ENCODE data around the gene MEAK7.

MEAK7 gene, protein sequence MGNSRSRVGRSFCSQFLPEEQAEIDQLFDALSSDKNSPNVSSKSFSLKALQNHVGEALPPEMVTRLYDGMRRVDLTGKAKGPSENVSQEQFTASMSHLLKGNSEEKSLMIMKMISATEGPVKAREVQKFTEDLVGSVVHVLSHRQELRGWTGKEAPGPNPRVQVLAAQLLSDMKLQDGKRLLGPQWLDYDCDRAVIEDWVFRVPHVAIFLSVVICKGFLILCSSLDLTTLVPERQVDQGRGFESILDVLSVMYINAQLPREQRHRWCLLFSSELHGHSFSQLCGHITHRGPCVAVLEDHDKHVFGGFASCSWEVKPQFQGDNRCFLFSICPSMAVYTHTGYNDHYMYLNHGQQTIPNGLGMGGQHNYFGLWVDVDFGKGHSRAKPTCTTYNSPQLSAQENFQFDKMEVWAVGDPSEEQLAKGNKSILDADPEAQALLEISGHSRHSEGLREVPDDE

DNA sequence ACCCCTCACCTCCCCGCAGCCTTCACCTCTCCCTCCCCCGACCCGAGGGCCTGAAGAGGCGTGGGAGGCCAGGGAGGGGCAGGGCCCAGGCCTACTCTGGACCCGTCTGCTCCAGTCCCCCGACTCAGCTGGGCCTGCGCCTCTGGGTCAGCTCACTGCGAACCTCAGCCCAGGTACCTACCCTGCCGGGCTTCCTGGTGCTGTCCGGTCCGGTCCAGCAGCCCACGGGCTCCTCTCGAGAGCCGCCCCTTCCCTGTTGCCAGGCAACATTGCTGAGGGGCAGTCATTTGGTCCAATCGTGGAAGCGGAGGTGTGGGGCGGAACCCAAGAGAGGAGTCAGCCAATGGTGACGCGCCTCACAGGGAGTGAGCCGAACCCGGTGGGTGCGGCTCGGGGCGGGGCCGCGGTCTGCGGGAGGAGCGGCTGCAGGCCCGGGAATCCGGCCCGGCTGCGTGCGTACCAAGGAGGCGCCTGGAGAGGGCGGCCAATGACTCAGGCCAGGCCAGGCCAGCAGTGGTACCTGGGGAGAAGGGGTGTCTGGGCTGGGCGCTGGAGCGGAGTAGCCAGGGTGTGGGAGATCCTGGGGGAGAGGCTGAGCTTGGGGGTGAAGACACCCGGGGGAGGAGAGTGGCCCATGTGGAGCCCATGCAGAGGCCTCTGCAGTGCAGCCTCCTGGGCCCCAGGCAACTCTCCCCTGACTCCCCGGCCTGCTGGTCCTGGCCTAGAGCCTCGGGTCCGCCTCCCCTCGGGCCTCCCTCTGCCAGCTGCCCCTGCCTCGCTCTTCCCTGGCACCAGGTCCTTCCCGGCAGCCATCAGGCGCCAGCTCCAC, at the start of gene MEAK7:
MEAK7 (minus strand) TSS at position 240 of the 829 bp plus-strand sequence. CDS start 6,573 bp downstream, outside the sequence.
- DNase-seq (ENCODE audit: low read depth, low spot score): peak; percentile 99

DNA sequence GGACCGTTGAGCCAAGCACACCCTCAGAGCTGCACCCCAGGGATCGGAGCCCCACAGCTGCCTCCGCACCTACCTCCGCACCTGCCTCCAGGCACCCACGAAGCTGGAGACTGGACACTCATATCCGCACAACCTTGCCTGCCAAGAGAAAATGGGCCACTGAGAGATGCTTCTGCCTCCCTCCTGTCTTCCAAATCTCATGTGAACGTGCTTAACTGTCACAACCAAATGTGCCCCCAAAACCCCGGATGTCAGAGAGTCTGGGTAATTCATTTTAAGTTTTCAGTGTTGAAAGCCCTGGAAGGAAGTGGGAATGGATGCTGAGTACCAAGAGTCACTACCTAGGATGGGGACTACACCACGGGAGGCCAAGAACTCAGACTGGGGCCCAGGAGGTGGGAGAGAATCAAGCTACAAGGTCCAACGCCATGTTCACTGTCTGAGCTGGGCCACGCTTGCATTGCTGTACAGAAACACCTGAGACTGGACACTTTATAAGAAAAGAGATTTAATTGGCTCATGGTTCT, 49.5 kb upstream of the MEAK7 start:
- DNase-seq (ENCODE audit: low read depth, low spot score): no peak

GRCh38 chr16:84552135-84552534, 47.7 kb upstream of the MEAK7 start:
- no peak for DNase-seq (ENCODE audit: low read depth, low spot score)

DNA sequence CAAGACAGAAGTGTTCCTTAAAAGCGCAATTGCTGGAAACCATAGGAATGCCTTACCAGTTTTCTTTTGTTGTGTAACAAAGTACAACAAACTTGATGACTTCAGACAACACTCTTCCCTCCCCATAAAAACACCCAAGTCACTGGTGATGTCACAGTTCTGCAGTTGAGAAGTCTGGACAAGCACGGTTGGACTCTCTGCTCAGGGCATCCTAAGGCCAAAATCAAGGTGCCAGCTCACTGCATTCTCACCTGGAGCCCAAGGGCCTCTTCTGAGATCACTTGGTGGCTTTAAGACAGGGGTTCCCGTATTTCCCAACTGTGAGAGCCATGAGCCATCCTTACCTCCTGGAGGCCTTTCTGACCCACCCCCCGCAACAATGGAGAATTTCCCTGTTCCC, 45.6 kb upstream of the MEAK7 start:
- no peak for DNase-seq (ENCODE audit: low read depth, low spot score)

GRCh38 chr16:84548971-84549844, 44.7 kb upstream of the MEAK7 start:
- no peak for DNase-seq (ENCODE audit: low read depth, low spot score)

DNA sequence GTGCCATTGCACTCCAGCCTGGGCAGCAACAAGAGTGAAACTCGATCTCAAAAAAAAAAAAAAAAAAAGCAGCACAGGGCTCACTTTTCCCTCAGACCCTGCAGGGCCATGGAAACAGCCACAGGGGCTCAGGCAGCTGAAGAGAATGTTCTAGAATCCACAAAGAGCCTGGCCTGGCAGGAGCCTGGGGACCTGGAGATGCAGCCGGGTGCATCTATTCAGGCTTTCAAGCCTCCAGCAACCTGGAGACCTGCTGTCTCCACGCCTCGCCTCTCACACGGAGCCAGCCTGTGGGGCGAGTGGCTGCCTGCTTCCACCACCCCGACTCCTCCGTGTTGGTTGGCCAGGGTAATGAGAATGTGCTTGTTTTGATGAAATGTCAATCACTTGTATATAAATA, 44.0 kb upstream of the MEAK7 start:
- DNase-seq (ENCODE audit: low read depth, low spot score): peak; percentile 73

DNA sequence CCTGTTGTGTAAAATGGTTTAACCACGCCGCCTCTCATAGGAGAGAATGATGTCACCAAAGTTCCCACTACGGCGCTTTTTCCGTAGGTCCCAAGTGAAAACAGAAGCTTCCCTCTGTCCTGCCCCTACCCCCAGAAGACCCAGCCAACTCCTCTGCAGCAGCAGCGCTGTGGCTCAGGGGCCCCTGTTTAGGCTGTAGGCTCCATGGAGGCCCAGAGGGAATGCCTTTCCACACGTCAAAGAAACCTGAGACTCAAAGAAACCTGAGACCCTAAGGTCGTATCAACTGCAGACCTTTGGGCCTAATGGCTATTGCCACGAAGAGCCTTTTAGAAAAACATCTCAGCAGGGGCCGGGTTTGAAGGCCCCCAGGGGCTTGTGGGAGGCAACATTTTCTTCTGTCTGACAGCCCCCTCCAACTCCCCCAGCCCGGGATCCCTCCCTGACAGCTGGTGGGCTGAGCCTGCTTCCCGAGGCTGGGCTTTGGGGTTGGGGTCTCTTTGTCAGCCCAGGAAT, 43.1 kb upstream of the MEAK7 start:
- DNase-seq (ENCODE audit: low read depth, low spot score): peak; percentile 94

DNA sequence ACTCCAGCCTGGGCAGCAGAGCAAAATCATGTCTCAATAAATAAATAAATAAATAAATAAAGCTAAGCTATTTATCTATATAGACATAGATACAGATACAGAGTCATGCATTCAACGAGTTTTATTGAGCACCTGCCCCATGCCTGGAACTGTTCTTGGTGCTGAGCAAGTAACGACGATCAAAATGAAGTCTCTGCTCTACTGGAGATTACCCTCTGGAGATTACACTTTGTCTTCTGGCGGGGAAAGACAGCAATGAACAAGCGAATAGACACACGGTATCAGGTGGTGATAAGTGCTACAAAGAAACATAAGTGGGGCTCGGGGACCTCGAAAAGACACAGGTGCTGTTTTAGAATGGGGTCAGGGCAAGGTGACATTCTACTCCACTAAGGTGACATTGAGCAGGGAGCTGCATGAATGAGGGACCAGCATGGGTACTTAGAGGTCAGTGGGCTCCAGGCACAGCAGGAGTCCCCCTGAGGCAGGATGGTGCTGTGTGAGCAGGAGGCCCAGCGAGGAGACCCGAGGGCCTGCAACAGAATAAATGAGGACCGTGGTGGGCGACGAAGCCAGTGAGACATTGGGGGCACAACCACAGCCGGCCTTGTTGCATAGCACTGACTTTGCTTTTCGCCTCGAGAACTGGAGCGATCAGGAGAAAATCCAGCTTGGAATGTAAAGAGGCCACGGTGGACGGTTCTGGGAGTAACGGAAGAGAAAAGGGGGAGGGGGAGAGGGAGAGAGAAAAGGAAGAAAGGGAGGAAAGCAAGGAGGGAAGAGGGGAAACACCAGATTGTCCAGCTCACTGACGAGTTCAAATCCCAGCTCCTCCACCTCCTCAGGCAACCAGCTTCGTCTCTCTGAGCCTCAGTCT, 42.4 kb upstream of the MEAK7 start:
- DNase-seq (ENCODE audit: low read depth, low spot score): peak; percentile 71

- DNase-seq (ENCODE audit: low read depth, low spot score): no peak
Observed at GRCh38 chr16:84545114-84545737, 40.8 kb upstream of the MEAK7 start.

- DNase-seq (ENCODE audit: low read depth, low spot score): no peak
Observed at GRCh38 chr16:84544031-84544773, 39.7 kb upstream of the MEAK7 start.

DNA sequence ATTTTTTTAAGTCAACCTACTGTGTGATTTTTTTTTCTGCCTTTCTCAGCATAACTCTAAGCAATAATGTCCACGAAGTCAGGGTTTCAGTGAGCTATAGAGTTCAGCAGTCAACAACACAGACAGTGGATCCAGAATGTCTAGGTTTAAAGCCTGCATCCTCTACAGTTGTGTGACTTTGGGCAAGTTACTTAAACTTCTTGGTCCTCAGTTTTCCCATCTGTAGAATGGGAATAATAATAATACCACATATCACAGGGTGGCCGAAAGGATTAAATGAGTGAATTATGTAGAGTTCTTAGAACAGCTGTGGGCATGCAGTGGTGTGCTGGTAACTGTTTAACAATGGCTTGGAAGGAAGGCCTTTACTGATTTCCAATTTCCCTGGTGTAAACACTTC, 38.8 kb upstream of the MEAK7 start:
- DNase-seq (ENCODE audit: low read depth, low spot score): no peak

- DNase-seq (ENCODE audit: low read depth, low spot score): no peak
Observed at GRCh38 chr16:84541999-84542817, 37.7 kb upstream of the MEAK7 start.

- DNase-seq (ENCODE audit: low read depth, low spot score): no peak
Observed at GRCh38 chr16:84540194-84540593, 35.7 kb upstream of the MEAK7 start.

GRCh38 chr16:84538222-84538840, 33.9 kb upstream of the MEAK7 start:
- DNase-seq (ENCODE audit: low read depth, low spot score): no peak

DNA sequence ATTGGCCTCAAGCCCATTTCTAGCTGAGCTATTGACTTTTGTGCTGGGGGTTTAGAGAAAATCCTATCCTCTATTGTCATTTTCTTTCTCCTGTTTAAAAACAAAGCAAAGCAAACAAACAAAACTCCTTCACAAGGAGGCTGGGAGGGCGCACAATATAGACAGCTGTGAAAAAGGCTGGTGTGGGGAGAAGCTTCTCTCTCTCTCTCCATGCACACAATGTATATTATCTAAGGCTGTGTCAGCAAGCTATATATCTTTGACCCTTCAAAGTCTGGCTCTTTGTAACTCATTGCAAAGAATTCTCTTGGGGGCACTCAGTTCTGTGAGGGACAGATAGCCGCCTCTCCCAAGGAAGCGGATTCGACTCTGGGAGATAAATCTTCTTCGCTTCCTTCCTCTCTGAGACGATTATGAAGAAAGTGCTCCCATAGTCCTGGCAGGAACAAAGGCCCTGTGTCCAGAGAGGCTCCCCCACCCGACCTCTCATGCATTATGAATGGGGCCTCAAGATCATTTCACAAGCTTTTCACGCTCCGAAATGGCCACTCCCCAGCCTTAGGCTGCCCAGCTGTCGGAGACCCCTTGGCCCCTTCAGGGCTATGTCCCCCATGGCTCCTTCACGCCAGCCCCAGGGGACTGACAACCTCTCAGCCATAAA, 33.2 kb upstream of the MEAK7 start:
- DNase-seq (ENCODE audit: low read depth, low spot score): no peak

GRCh38 chr16:84535851-84536250, 31.4 kb upstream of the MEAK7 start:
- no peak for DNase-seq (ENCODE audit: low read depth, low spot score)

DNA sequence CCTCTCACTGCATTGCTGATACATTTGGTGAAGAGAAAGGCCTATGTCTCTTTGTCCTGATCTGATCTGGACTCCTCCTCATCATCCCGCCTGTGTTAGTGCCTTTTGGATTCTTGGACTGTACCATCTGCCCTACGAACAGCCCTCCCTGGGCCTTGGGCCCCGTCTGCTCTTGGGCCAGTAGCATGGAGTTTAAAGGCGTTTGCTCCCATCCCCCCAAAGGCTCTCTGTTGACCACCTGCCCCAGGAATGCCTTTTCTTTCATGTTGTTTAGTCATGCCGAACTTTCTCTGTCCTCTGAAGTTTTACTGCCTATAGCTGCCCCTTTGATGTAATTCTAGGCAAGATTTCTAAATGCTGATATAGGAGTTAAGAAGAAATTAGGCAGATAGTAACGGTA, 30.9 kb upstream of the MEAK7 start:
- DNase-seq (ENCODE audit: low read depth, low spot score): peak; percentile 75

All from ELF-1 (cell line).